Stomach (tissue), 4 donors: ENCODE results near the gene DOK5.

ENCODE experiments used
- EP300 ChIP-seq: sonication (generic); formaldehyde crosslinking; IDR thresholded peaks from one replicate; pipeline ENCODE4 v1.6.1; 2017; ENCODE audit warnings: antibody characterized with exemption
- POLR2A ChIP-seq, 4 donors: fragments of 450-650 bp; IDR thresholded peaks; one replicate each; pipeline ENCODE4 v1.6.1; 2016; ENCODE audit warnings: antibody characterized with exemption in 4 of 4, control low read depth in 2 of 4, mild to moderate bottlenecking in 1 of 4, moderate library complexity in 1 of 4
- TF ChIP-seq, protein P1 (sequence below), 7 experiments: fragments of 450-650 bp in 4 of 7; fragments of 200-600 bp in 3 of 7; sonication (generic) in 3 of 7; IDR thresholded peaks; one replicate each; pipeline ENCODE4 v1.5.1; 2016 to 2019; ENCODE audit warnings: antibody characterized with exemption in 7 of 7, control low read depth in 2 of 7, mild to moderate bottlenecking in 1 of 7

DNA sequence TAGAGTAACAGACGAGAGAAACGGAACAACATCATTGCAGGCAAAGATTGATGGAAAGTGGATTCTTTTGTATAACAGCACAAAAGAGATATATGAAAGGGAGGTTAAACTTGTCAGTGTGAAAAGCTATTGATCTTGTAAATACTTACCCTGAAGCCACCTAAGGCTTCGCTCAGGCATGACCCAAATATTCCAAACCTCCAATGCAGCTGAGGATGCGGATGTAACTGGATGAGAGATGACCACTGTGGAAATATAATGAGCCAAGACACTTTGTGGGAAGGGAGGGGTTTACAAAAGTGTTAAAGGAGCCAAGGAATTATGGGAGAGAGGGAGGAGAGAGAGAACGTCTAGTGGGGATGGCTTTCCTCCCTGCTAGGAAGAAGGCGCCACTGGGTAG is 112.0 kb downstream of the DOK5 start:
- no peak for TF ChIP-seq POLR2A (IDR thresholded peaks at IDR 0.05)
- TF ChIP-seq, protein P1, sequence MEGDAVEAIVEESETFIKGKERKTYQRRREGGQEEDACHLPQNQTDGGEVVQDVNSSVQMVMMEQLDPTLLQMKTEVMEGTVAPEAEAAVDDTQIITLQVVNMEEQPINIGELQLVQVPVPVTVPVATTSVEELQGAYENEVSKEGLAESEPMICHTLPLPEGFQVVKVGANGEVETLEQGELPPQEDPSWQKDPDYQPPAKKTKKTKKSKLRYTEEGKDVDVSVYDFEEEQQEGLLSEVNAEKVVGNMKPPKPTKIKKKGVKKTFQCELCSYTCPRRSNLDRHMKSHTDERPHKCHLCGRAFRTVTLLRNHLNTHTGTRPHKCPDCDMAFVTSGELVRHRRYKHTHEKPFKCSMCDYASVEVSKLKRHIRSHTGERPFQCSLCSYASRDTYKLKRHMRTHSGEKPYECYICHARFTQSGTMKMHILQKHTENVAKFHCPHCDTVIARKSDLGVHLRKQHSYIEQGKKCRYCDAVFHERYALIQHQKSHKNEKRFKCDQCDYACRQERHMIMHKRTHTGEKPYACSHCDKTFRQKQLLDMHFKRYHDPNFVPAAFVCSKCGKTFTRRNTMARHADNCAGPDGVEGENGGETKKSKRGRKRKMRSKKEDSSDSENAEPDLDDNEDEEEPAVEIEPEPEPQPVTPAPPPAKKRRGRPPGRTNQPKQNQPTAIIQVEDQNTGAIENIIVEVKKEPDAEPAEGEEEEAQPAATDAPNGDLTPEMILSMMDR (IDR thresholded peaks at IDR 0.05) = no peak
- no peak for TF ChIP-seq EP300
